SK-N-SH (cell line): ENCODE measurements around the gene PCGF3. TPM values are rescaled to one million over a fixed set of nuclear protein-coding genes. Genes with fewer than 3 reads are reported as not detected.

Experiments used
- CTCF ChIA-PET: fragments of 300-600, 350-600 bp; formaldehyde crosslinking; extraction: SDS; loops from one replicate; lab custom pipeline; 2021; lab: Yijun Ruan, JAX
- POLR2A ChIA-PET: fragments of 350-600 bp; sonication (Branson Sonifier 250); formaldehyde crosslinking; extraction: SDS; loops from one replicate; lab custom pipeline; 2020; ENCODE audit warnings: antibody characterized with exemption, inconsistent platforms; lab: Yijun Ruan, JAX
- DNase-seq: peaks from one replicate; pipeline ENCODE4 v3.0.0; 2012
- H2AFZ ChIP-seq: fragments of 200-600 bp; sonication (generic); 2 replicates; pipeline ENCODE4 v1.8.1; 2016; ENCODE audit warnings: antibody characterized with exemption, mild to moderate bottlenecking, low read depth
- H3F3A ChIP-seq: fragments of 200-600 bp; sonication (generic); replicated peaks from 2 replicates; pipeline ENCODE3; 2016; ENCODE audit warnings: antibody characterized with exemption, mild to moderate bottlenecking; ENCODE audit not compliant: insufficient read depth
- H3K27ac ChIP-seq, 2 experiments: fragments of 200-500 bp in 1 of 2; fragments of 200-600 bp in 1 of 2; sonication (Bioruptor generic) in 1 of 2; sonication (generic), shearing (Covaris generic) in 1 of 2; 2 replicates each; pipeline versions ENCODE4 v1.5.1 to v1.6.1; 2014 to 2016; ENCODE audit warnings: low read depth in 2 of 2, inconsistent platforms in 1 of 2, low read length in 1 of 2, mild to moderate bottlenecking in 1 of 2, mixed read lengths in 1 of 2
- H3K27me3 ChIP-seq: fragments of 200-600 bp; sonication (generic), shearing (Covaris generic); 2 replicates; pipeline ENCODE4 v1.6.1; 2016; ENCODE audit warnings: mixed run types; ENCODE audit not compliant: insufficient read depth
- H3K36me3 ChIP-seq, 2 experiments: fragments of 200-500 bp in 1 of 2; fragments of 200-600 bp in 1 of 2; sonication (Bioruptor generic) in 1 of 2; sonication (generic) in 1 of 2; replicated peaks in 1 of 2; 2 replicates each; pipeline versions ENCODE3 to v1.5.1; 2014 to 2016; ENCODE audit warnings: low read length in 1 of 2, mild to moderate bottlenecking in 1 of 2; ENCODE audit not compliant: insufficient read depth in 2 of 2, control insufficient read depth in 1 of 2
- H3K4me1 ChIP-seq, 2 experiments: fragments of 200-500 bp in 1 of 2; fragments of 200-600 bp in 1 of 2; sonication (Bioruptor generic) in 1 of 2; sonication (generic), shearing (Covaris generic) in 1 of 2; 2 replicates each; pipeline versions ENCODE4 v1.5.1 to v1.6.1; 2014 to 2016; ENCODE audit warnings: low read depth in 1 of 2, low read length in 1 of 2, mixed run types in 1 of 2; ENCODE audit not compliant: insufficient read depth in 2 of 2, control insufficient read depth in 1 of 2
- H3K4me2 ChIP-seq: fragments of 200-600 bp; sonication (generic), shearing (Covaris generic); 2 replicates; pipeline ENCODE4 v1.6.1; 2017; ENCODE audit warnings: mixed run types
- H3K4me3 ChIP-seq, 2 experiments: fragments of 200-500 bp in 1 of 2; fragments of 200-600 bp in 1 of 2; sonication (Bioruptor generic) in 1 of 2; sonication (generic), shearing (Covaris generic) in 1 of 2; 2 replicates each; pipeline versions ENCODE4 v1.5.1 to v1.8.1; 2014 to 2016; ENCODE audit warnings: low read depth in 2 of 2, inconsistent platforms in 1 of 2, low read length in 1 of 2, mild to moderate bottlenecking in 1 of 2, mixed read lengths in 1 of 2, moderate library complexity in 1 of 2
- H3K79me2 ChIP-seq: fragments of 200-600 bp; sonication (generic); 2 replicates; pipeline ENCODE4 v1.8.1; 2017; ENCODE audit warnings: mild to moderate bottlenecking; ENCODE audit not compliant: insufficient read depth
- H3K9ac ChIP-seq: fragments of 200-600 bp; sonication (generic); 2 replicates; pipeline ENCODE4 v1.6.1; 2017; ENCODE audit warnings: mixed run types
- H3K9me2 ChIP-seq: fragments of 200-600 bp; sonication (generic); 2 replicates; pipeline ENCODE4 v1.6.1; 2017; ENCODE audit warnings: mixed run types
- H3K9me3 ChIP-seq: fragments of 200-600 bp; sonication (generic); 2 replicates; pipeline ENCODE4 v1.6.1; 2017; ENCODE audit warnings: mixed run types, mild to moderate bottlenecking, moderate library complexity
- H4K20me1 ChIP-seq: fragments of 200-600 bp; sonication (generic); 2 replicates; pipeline ENCODE4 v1.6.1; 2017; ENCODE audit warnings: mild to moderate bottlenecking, mixed run types; ENCODE audit not compliant: insufficient read depth
- CHD2 ChIP-seq: fragments of 150-350 bp; IDR thresholded peaks from 2 replicates; pipeline ENCODE4 v1.6.1; 2018; ENCODE audit warnings: low read length; ENCODE audit not compliant: partially characterized antibody
- ELF1 ChIP-seq: IDR thresholded peaks from 2 replicates; pipeline ENCODE4 v1.4.0; 2012
- EP300 ChIP-seq, 2 experiments: IDR thresholded peaks; 2 replicates each; pipeline versions ENCODE4 v1.4.0 to v1.6.1; 2012; ENCODE audit warnings: borderline replicate concordance in 1 of 2, low read depth in 1 of 2, low read length in 1 of 2
- GABPA ChIP-seq: IDR thresholded peaks from 2 replicates; pipeline ENCODE4 v1.4.0; 2012; ENCODE audit warnings: low read depth, mild to moderate bottlenecking
- GATA2 ChIP-seq: sonication (generic); formaldehyde crosslinking; IDR thresholded peaks from 2 replicates; pipeline ENCODE4 v1.5.0; 2020; ENCODE audit warnings: mild to moderate bottlenecking, missing genetic modification reagents
- JUND ChIP-seq: IDR thresholded peaks from 2 replicates; pipeline ENCODE4 v1.4.0; 2012
- MEF2A ChIP-seq: IDR thresholded peaks from 2 replicates; pipeline ENCODE4 v1.4.0; 2012; ENCODE audit warnings: low read depth, borderline replicate concordance
- NRF1 ChIP-seq: IDR thresholded peaks from 2 replicates; pipeline ENCODE4 v1.6.1; 2012; ENCODE audit warnings: low read depth, mild to moderate bottlenecking, low read length
- POLR2AphosphoS5 ChIP-seq: IDR thresholded peaks from 2 replicates; pipeline ENCODE4 v1.6.1; 2012; ENCODE audit warnings: low read depth, low read length
- RAD21 ChIP-seq: IDR thresholded peaks from 2 replicates; pipeline ENCODE4 v1.6.1; 2012; ENCODE audit warnings: mild to moderate bottlenecking, low read length
- RCOR1 ChIP-seq: fragments of 150-350 bp; IDR thresholded peaks from 2 replicates; pipeline ENCODE4 v1.6.1; 2017; ENCODE audit warnings: antibody characterized with exemption, low read length
- RFX5 ChIP-seq: IDR thresholded peaks from 2 replicates; pipeline ENCODE4 v1.6.1; 2012; ENCODE audit warnings: mild to moderate bottlenecking, improper control_type of control experiment, low read length
- RXRA ChIP-seq: IDR thresholded peaks from 2 replicates; pipeline ENCODE4 v1.4.0; 2012; ENCODE audit warnings: low read depth, mild to moderate bottlenecking, borderline replicate concordance
- SIN3A ChIP-seq: IDR thresholded peaks from 2 replicates; pipeline ENCODE4 v1.6.1; 2012; ENCODE audit warnings: low read depth, mild to moderate bottlenecking, low read length, moderate library complexity, borderline replicate concordance
- TAF1 ChIP-seq: IDR thresholded peaks from 2 replicates; pipeline ENCODE4 v1.6.1; 2012; ENCODE audit warnings: low read depth, mild to moderate bottlenecking, low read length, moderate library complexity, borderline replicate concordance
- YY1 ChIP-seq: IDR thresholded peaks from 2 replicates; pipeline ENCODE4 v1.4.0; 2012; ENCODE audit warnings: low read depth, mild to moderate bottlenecking
- WGBS: methylation state at CpG from one replicate; pipeline ENCODE4 v1.1.6; 2017; ENCODE audit warnings: low lambda C conversion rate; 5-methylcytosine and 5-hydroxymethylcytosine counted together
- polyA plus RNA-seq, 3 experiments: library from polyadenylated mRNA; depleted of rRNA; stranded (reverse); fragments of >200 nt; gene quantifications; 2 replicates each; pipeline ENCODE4 v1.2.3, GENCODE V29; 2012
- TF ChIP-seq, protein P1 (sequence below): IDR thresholded peaks from 2 replicates; pipeline ENCODE4; 2012
- TF ChIP-seq, protein P2 (sequence below): IDR thresholded peaks from 2 replicates; pipeline ENCODE4 v1.4.0; 2012; ENCODE audit warnings: low read depth
- TF ChIP-seq, protein P3 (sequence below): fragments of 150-350 bp; IDR thresholded peaks from 2 replicates; pipeline ENCODE4 v1.6.1; 2016; ENCODE audit warnings: mild to moderate bottlenecking, low read depth, low read length
- TF ChIP-seq, protein P4 (sequence below): IDR thresholded peaks from 2 replicates; pipeline ENCODE4 v1.4.0; 2012; ENCODE audit warnings: low read depth, borderline replicate concordance
- TF ChIP-seq, protein P5 (sequence below): fragments of 150-350 bp; IDR thresholded peaks from 2 replicates; pipeline ENCODE4 v1.6.1; 2017; ENCODE audit warnings: antibody characterized with exemption, low read length, low read depth, borderline replicate concordance
- TF ChIP-seq, protein P6 (sequence below): fragments of 200-600 bp; sonication (generic); IDR thresholded peaks from 2 replicates; pipeline ENCODE4 v1.6.1; 2017; ENCODE audit warnings: antibody characterized with exemption, mild to moderate bottlenecking, moderate library complexity

The PCGF3 gene
- polyA plus RNA-seq, 1 of the 3 experiments (the other 2 are of a cell fraction) = 44.8 TPM

DNA sequence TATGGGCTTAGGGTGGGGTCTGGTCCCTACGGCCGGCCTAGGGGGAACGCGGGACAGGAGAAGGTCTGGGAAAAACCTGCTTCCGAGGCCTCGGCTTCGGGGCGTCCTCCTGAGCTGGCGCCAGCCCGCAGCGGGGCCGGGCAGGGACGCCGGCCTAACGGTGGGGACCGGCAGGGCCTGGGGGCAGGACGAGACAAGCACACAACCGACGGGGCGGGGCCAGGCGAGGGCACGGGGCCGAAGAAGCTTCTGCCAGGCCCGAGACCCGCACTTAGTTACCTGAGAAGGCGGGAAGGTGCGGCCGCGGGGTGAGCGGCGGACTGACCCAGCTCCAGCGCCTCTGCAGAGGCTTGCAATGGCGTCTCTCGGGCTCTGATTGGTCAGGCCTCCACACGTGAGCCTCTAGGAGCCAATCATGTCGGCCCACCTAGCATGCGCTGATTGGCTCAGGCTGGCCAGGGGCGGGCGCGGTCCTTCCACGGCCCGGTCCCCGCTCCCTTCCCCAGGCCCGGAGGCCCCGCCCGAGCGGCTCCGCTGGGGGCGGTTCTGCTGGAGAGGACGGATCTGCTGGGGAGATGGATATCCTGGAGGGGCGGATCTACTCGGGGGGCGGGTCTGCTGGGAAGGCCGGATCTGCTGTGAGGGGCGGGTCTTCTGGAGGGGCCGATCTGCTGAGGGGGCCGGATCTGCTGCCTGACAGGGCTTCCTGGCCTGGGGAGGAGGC, 76.0 kb downstream of the PCGF3 start:
- Histone ChIP-seq H3K27ac (peak overlapping the region; percentile 90 to 92), H3K9me2 (no peaks in the 10 kb centered on the region), H3F3A (peaks cover 8% of the 10 kb centered on the region), H3K4me2 (peak overlapping the region; percentile 88), H3K36me3 (peaks cover 17 to 31% of the 10 kb centered on the region in 2 experiments), H2AFZ (peak overlapping the region; percentile 87), H3K4me1 (peaks cover 6 to 36% of the 10 kb centered on the region in 2 experiments; a peak in 2 of 4 replicates), H3K27me3 (no peaks in the 10 kb centered on the region), H3K79me2 (peaks cover 50% of the 10 kb centered on the region), H3K9me3 (no peaks in the 10 kb centered on the region), H4K20me1 (peaks cover 14% of the 10 kb centered on the region), H3K9ac (peak overlapping the region; percentile 100), H3K4me3 (peak overlapping the region; percentile 85 to 86)
- CTCF ChIA-PET = interaction anchor here (0.8 to 1.7 kb wide), 2 partner anchors 39 to 205 kb away, joined by 3 to 8 read pairs; partner anchors contain the start of gene IDUA
- peak; percentile 98 for DNase-seq
- 1% methylated on average over 19 of the region's 57 CpGs for WGBS
- POLR2A ChIA-PET = interaction anchor here (0.6 to 2.1 kb wide), 9 partner anchors 7 to 151 kb away, joined by 3 to 8 read pairs (median 3); partner anchors contain the start of genes GAK and TMEM175
- TF ChIP-seq, protein P1, sequence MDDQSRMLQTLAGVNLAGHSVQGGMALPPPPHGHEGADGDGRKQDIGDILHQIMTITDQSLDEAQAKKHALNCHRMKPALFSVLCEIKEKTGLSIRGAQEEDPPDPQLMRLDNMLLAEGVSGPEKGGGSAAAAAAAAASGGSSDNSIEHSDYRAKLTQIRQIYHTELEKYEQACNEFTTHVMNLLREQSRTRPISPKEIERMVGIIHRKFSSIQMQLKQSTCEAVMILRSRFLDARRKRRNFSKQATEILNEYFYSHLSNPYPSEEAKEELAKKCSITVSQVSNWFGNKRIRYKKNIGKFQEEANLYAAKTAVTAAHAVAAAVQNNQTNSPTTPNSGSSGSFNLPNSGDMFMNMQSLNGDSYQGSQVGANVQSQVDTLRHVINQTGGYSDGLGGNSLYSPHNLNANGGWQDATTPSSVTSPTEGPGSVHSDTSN = no peak
- TF ChIP-seq RXRA (no peak), RCOR1 (no peak), NRF1 (no peak), RFX5 (peak; percentile 94), ELF1 (0 out of 2 replicates have a peak, but pooled peaks have one; percentile 32), POLR2AphosphoS5 (peak; percentile 97), TAF1 (peak; percentile 91), EP300 (IDR thresholded peaks at IDR 0.05; ENCODE audit: borderline replicate concordance in 1 of 2, low read depth in 1 of 2, low read length in 1 of 2) (peak in 1 of 2 experiments; percentile 23; a peak in 1 of 4 replicates), YY1 (peak; percentile 92), RAD21 (no peak), JUND (no peak), SIN3A (no peak), MEF2A (no peak), GATA2 (peak; percentile 43; the same call in 1 of the 2 replicates), GABPA (peak; percentile 53), CHD2 (peak; percentile 49)
- TF ChIP-seq, protein P2, sequence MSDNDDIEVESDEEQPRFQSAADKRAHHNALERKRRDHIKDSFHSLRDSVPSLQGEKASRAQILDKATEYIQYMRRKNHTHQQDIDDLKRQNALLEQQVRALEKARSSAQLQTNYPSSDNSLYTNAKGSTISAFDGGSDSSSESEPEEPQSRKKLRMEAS = 0 out of 2 replicates have a peak, but pooled peaks have one; percentile 10
- TF ChIP-seq, protein P3, sequence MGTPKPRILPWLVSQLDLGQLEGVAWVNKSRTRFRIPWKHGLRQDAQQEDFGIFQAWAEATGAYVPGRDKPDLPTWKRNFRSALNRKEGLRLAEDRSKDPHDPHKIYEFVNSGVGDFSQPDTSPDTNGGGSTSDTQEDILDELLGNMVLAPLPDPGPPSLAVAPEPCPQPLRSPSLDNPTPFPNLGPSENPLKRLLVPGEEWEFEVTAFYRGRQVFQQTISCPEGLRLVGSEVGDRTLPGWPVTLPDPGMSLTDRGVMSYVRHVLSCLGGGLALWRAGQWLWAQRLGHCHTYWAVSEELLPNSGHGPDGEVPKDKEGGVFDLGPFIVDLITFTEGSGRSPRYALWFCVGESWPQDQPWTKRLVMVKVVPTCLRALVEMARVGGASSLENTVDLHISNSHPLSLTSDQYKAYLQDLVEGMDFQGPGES = peak; percentile 88
- TF ChIP-seq, protein P4, sequence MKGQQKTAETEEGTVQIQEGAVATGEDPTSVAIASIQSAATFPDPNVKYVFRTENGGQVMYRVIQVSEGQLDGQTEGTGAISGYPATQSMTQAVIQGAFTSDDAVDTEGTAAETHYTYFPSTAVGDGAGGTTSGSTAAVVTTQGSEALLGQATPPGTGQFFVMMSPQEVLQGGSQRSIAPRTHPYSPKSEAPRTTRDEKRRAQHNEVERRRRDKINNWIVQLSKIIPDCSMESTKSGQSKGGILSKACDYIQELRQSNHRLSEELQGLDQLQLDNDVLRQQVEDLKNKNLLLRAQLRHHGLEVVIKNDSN = peak; percentile 99
- TF ChIP-seq, protein P5, sequence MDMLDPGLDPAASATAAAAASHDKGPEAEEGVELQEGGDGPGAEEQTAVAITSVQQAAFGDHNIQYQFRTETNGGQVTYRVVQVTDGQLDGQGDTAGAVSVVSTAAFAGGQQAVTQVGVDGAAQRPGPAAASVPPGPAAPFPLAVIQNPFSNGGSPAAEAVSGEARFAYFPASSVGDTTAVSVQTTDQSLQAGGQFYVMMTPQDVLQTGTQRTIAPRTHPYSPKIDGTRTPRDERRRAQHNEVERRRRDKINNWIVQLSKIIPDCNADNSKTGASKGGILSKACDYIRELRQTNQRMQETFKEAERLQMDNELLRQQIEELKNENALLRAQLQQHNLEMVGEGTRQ = peak; percentile 97
- TF ChIP-seq, protein P6, sequence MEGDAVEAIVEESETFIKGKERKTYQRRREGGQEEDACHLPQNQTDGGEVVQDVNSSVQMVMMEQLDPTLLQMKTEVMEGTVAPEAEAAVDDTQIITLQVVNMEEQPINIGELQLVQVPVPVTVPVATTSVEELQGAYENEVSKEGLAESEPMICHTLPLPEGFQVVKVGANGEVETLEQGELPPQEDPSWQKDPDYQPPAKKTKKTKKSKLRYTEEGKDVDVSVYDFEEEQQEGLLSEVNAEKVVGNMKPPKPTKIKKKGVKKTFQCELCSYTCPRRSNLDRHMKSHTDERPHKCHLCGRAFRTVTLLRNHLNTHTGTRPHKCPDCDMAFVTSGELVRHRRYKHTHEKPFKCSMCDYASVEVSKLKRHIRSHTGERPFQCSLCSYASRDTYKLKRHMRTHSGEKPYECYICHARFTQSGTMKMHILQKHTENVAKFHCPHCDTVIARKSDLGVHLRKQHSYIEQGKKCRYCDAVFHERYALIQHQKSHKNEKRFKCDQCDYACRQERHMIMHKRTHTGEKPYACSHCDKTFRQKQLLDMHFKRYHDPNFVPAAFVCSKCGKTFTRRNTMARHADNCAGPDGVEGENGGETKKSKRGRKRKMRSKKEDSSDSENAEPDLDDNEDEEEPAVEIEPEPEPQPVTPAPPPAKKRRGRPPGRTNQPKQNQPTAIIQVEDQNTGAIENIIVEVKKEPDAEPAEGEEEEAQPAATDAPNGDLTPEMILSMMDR = no peak
